Ascending aorta (tissue), 2 donors: ENCODE results near the gene EIPR1. TPM values are rescaled to one million over a fixed set of nuclear protein-coding genes. Genes with fewer than 3 reads are reported as not detected.

Experiments
- DNase-seq, 2 donors: peaks; one replicate each; pipeline ENCODE4 v3.0.0-alpha.2; 2019; ENCODE audit warnings: low spot score in 2 of 2
- H3K27ac ChIP-seq, 2 donors: fragments of 200-600 bp; sonication (generic); one replicate each; pipeline ENCODE4 v1.5.1; 2016 to 2017; ENCODE audit warnings: mild to moderate bottlenecking in 1 of 2
- H3K27me3 ChIP-seq: fragments of 200-600 bp; sonication (generic); one replicate; pipeline ENCODE4 v1.5.1; 2017
- H3K36me3 ChIP-seq, 2 donors: fragments of 200-600 bp; sonication (generic); one replicate each; pipeline ENCODE4 v1.5.1; 2016
- H3K4me1 ChIP-seq, 2 donors: fragments of 200-600 bp; sonication (generic); one replicate each; pipeline ENCODE4 v1.5.1; 2016 to 2017; ENCODE audit warnings: mild to moderate bottlenecking in 1 of 2
- H3K4me3 ChIP-seq, 2 donors: fragments of 200-600 bp; sonication (generic); one replicate each; pipeline ENCODE4 v1.5.1; 2016 to 2017; ENCODE audit warnings: mild to moderate bottlenecking in 1 of 2
- H3K9me3 ChIP-seq, 2 donors: fragments of 200-600 bp; sonication (generic); one replicate each; pipeline ENCODE4 v1.5.1; 2016
- CTCF ChIP-seq, 3 experiments: fragments of 200-600 bp in 2 of 3; fragments of 450-650 bp in 1 of 3; sonication (generic) in 2 of 3; IDR thresholded peaks; one replicate each; pipeline ENCODE4 v1.5.1; 2016 to 2019; ENCODE audit warnings: antibody characterized with exemption in 3 of 3, mild to moderate bottlenecking in 1 of 3, moderate library complexity in 1 of 3
- intact Hi-C: fragments of 100-400 bp; cut with DNase I; formaldehyde crosslinking; loops from one replicate; pipeline ENCODE4 v1.15.1; 2023
- total RNA-seq: library from RNA; depleted of rRNA; stranded (reverse); fragments of >200 nt; gene quantifications from one replicate; pipeline ENCODE4 v1.1.0, GENCODE V29; 2016

The EIPR1 gene
- total RNA-seq, 1 donor from 2014 or later = 14.5 TPM

- H3K4me3 ChIP-seq = no peak overlapping the region
- intact Hi-C loops = no loop called here
- no peaks in the 10 kb centered on the region for H3K27me3 ChIP-seq
- no peaks in the 10 kb centered on the region for H3K9me3 ChIP-seq
- no peak for TF ChIP-seq CTCF (IDR thresholded peaks at IDR 0.05)
- no peak for DNase-seq
- H3K4me1 ChIP-seq = no peaks in the 10 kb centered on the region
- no peak overlapping the region for H3K27ac ChIP-seq
- no peaks in the 10 kb centered on the region for H3K36me3 ChIP-seq
Observed at GRCh38 chr2:3146175-3146574, 231.4 kb downstream of the EIPR1 start.

- no peak for DNase-seq
- no peak for TF ChIP-seq CTCF (IDR thresholded peaks at IDR 0.05)
- intact Hi-C loops = no loop called here
- Histone ChIP-seq H3K27me3 (no peaks in the 10 kb centered on the region), H3K9me3 (no peaks in the 10 kb centered on the region), H3K36me3 (no peaks in the 10 kb centered on the region), H3K4me1 (no peaks in the 10 kb centered on the region), H3K4me3 (no peak overlapping the region), H3K27ac (no peak overlapping the region)
Observed at GRCh38 chr2:3145471-3146021, 232.1 kb downstream of the EIPR1 start.

- no peak for DNase-seq
- intact Hi-C loops = no loop called here
- TF ChIP-seq CTCF (IDR thresholded peaks at IDR 0.05) = no peak
Observed at GRCh38 chr2:3144856-3145255, 232.8 kb downstream of the EIPR1 start.

GRCh38 chr2:3143602-3144001 lies 234.0 kb downstream of the EIPR1 start:
- H3K36me3 ChIP-seq = no peaks in the 10 kb centered on the region
- H3K27me3 ChIP-seq = no peaks in the 10 kb centered on the region
- intact Hi-C loops = no loop called here
- no peaks in the 10 kb centered on the region for H3K9me3 ChIP-seq
- no peak overlapping the region for H3K27ac ChIP-seq
- no peak overlapping the region for H3K4me3 ChIP-seq
- H3K4me1 ChIP-seq = no peaks in the 10 kb centered on the region
- DNase-seq = no peak
- TF ChIP-seq CTCF (IDR thresholded peaks at IDR 0.05) = no peak

More at GRCh38 chr2:3144856-3145255, 232.8 kb downstream of the EIPR1 start:
- H3K4me1 ChIP-seq = no peaks in the 10 kb centered on the region
- no peak overlapping the region for H3K27ac ChIP-seq
- H3K9me3 ChIP-seq = no peaks in the 10 kb centered on the region
- no peak overlapping the region for H3K4me3 ChIP-seq
- H3K27me3 ChIP-seq = no peaks in the 10 kb centered on the region
- no peaks in the 10 kb centered on the region for H3K36me3 ChIP-seq

GRCh38 chr2:3142961-3143571 lies 234.6 kb downstream of the EIPR1 start:
- DNase-seq = no peak
- H3K36me3 ChIP-seq = no peaks in the 10 kb centered on the region
- H3K27me3 ChIP-seq = no peaks in the 10 kb centered on the region
- H3K27ac ChIP-seq = no peak overlapping the region
- intact Hi-C loops = no loop called here
- no peak for TF ChIP-seq CTCF (IDR thresholded peaks at IDR 0.05)
- H3K4me3 ChIP-seq = no peak overlapping the region
- no peaks in the 10 kb centered on the region for H3K9me3 ChIP-seq
- H3K4me1 ChIP-seq = no peaks in the 10 kb centered on the region
